Measurements from ENCODE around the gene MIPOL1. TPM values are rescaled to one million over a fixed set of nuclear protein-coding genes. Genes with fewer than 3 reads are reported as not detected.
A peak's percentile ranks its signal among the peaks of the same experiment; 100 is the strongest.

Gene MIPOL1
- total and polyA plus RNA-seq, 2 donors (not counting 3 experiments of a cell fraction or from before 2014, with no cell fraction given), result 3.4 to 33.5 TPM

DNA sequence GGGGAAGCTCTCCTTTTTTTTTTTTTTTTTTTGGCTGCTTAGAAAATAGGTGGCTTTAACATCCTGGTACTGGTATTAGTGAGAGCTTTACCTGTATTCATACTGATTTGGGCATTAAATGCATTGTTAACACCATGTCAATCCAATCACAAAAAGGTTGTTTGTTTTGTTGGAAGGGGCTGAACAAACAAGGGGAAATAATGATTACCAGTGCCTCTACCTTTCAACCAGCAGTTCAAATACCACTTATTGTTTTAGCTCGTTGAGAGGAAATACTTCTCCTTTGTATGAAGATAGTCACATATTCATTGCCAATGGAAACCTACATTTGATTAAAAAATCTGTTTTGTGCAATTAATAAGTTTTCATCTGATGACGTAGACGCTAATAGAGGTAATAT lies 72.9 kb downstream of the MIPOL1 start:
- Histone ChIP-seq H4K20me1 (replicated peaks; ENCODE audit: control insufficient read depth, extremely low read depth, insufficient read depth, low read length) (no peaks in the 10 kb centered on the region), H3K36me3 (ENCODE audit: control insufficient read depth in 2 of 2, extremely low read depth in 1 of 2, insufficient read depth in 2 of 2, low read length in 2 of 2) (no peaks in the 10 kb centered on the region), H3K79me2 (ENCODE audit: control insufficient read depth, insufficient read depth, low read length) (no peaks in the 10 kb centered on the region), H3K27me3 (ENCODE audit: control insufficient read depth in 2 of 2, insufficient read depth in 2 of 2, low read length in 2 of 2) (no peaks in the 10 kb centered on the region), H3K4me2 (ENCODE audit: insufficient read depth, low read length) (no peak overlapping the region), H3K9me3 (replicated peaks; ENCODE audit: control insufficient read depth, insufficient read depth, low read length) (no peaks in the 10 kb centered on the region), H3K9me1 (replicated peaks; ENCODE audit: control insufficient read depth, extremely low read depth, insufficient read depth, low read length) (no peaks in the 10 kb centered on the region), H2AFZ (ENCODE audit: low read depth, low read length) (no peak overlapping the region), H3K4me1 (ENCODE audit: control insufficient read depth, extremely low read depth, insufficient read depth, low read length) (peaks cover 3% of the 10 kb centered on the region), H3K9ac (replicated peaks; ENCODE audit: extremely low read depth, insufficient read depth, low read length) (no peak overlapping the region), H3K4me3 (replicated peaks in 1 of 3; ENCODE audit: insufficient read depth in 1 of 3, low read depth in 1 of 3, low read length in 3 of 3) (no peak overlapping the region), H3K27ac (ENCODE audit: insufficient read depth, low read depth, low read length) (no peak overlapping the region)
- no TSS peak for BruUV-seq (replicated peaks)
- FAIRE-seq (no peak), DNase-seq (ENCODE audit: low read depth, low spot score) (peak; percentile 31)
- POLR2A ChIA-PET, result no interaction called here
- CTCF ChIA-PET, result interaction anchor here (0.7 to 1.3 kb wide), 4 partner anchors 40 to 861 kb away, joined by 3 to 5 read pairs (median 3); no protein-coding TSS in a partner anchor
- dilution Hi-C loops (cut with MboI; ENCODE audit: extremely low pct_ligation_motif_present, low sequenced_read_pairs) (no loop called here), intact Hi-C loops (cut with micrococcal nuclease) (no loop called here)
- TF ChIP-seq EZH2 (IDR thresholded peaks at IDR 0.05; ENCODE audit: borderline replicate concordance, low read depth, low read length, severe bottlenecking) (no peak), JUN (IDR thresholded peaks at IDR 0.05; ENCODE audit: borderline replicate concordance, insufficient read depth, insufficient read length, low read depth) (no peak), POLR2AphosphoS5 (IDR thresholded peaks at IDR 0.05; ENCODE audit: insufficient read depth, low read depth, low read length) (no peak), POLR2A (IDR thresholded peaks at IDR 0.05; ENCODE audit: low read depth, low read length) (no peak), MYC (IDR thresholded peaks at IDR 0.05; ENCODE audit: low read depth, low read length) (no peak), FOS (IDR thresholded peaks at IDR 0.05; ENCODE audit: borderline replicate concordance, insufficient read depth, low read length) (no peak), GATA2 (IDR thresholded peaks at IDR 0.05; ENCODE audit: insufficient read depth, insufficient read length, low read depth, low read length) (no peak)
- TF ChIP-seq, protein P1, sequence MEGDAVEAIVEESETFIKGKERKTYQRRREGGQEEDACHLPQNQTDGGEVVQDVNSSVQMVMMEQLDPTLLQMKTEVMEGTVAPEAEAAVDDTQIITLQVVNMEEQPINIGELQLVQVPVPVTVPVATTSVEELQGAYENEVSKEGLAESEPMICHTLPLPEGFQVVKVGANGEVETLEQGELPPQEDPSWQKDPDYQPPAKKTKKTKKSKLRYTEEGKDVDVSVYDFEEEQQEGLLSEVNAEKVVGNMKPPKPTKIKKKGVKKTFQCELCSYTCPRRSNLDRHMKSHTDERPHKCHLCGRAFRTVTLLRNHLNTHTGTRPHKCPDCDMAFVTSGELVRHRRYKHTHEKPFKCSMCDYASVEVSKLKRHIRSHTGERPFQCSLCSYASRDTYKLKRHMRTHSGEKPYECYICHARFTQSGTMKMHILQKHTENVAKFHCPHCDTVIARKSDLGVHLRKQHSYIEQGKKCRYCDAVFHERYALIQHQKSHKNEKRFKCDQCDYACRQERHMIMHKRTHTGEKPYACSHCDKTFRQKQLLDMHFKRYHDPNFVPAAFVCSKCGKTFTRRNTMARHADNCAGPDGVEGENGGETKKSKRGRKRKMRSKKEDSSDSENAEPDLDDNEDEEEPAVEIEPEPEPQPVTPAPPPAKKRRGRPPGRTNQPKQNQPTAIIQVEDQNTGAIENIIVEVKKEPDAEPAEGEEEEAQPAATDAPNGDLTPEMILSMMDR (IDR thresholded peaks at IDR 0.05; ENCODE audit: extremely low read depth in 1 of 2, insufficient read depth in 1 of 2, low read depth in 1 of 2, low read length in 2 of 2), result no peak
- TF ChIP-seq, protein P2, sequence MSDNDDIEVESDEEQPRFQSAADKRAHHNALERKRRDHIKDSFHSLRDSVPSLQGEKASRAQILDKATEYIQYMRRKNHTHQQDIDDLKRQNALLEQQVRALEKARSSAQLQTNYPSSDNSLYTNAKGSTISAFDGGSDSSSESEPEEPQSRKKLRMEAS (IDR thresholded peaks at IDR 0.05; ENCODE audit: insufficient read depth, insufficient read length), result no peak
